Coronary artery (tissue), 2 donors: Measurements from ENCODE around the gene PPME1.

Source experiments
- DNase-seq: peaks from one replicate; pipeline ENCODE4 v3.0.0-alpha.2; 2017; ENCODE audit warnings: low spot score
- H3K27ac ChIP-seq, 2 donors: fragments of 200-600 bp; sonication (generic); one replicate each; pipeline ENCODE4 v1.5.1; 2016 to 2019
- H3K4me3 ChIP-seq: fragments of 200-600 bp; sonication (generic); 2 replicates; pipeline ENCODE4 v1.5.1; 2016; ENCODE audit warnings: mild to moderate bottlenecking, moderate library complexity
- CTCF ChIP-seq: fragments of 200-600 bp; sonication (generic); IDR thresholded peaks from one replicate; pipeline ENCODE4 v1.5.1; 2019; ENCODE audit warnings: antibody characterized with exemption

The PPME1 gene

GRCh38 chr11:74262725-74263124, 91.6 kb downstream of the PPME1 start:
- no peak for DNase-seq
- TF ChIP-seq CTCF: no peak

GRCh38 chr11:74265256-74265655, 94.2 kb downstream of the PPME1 start:
- H3K4me3 ChIP-seq: no peak overlapping the region
- DNase-seq: no peak
- H3K27ac ChIP-seq: no peak overlapping the region
- no peak for TF ChIP-seq CTCF

More at GRCh38 chr11:74262725-74263124, 91.6 kb downstream of the PPME1 start:
- Histone ChIP-seq H3K27ac (no peak overlapping the region), H3K4me3 (no peak overlapping the region)

- Histone ChIP-seq H3K27ac (no peak overlapping the region), H3K4me3 (no peak overlapping the region)
- no peak for DNase-seq
- no peak for TF ChIP-seq CTCF
Measured at GRCh38 chr11:74267014-74267413, 95.9 kb downstream of the PPME1 start.

GRCh38 chr11:74268456-74268855, 97.4 kb downstream of the PPME1 start:
- no peak for TF ChIP-seq CTCF

GRCh38 chr11:74269161-74269811, 98.2 kb downstream of the PPME1 start:
- DNase-seq: no peak

More at GRCh38 chr11:74268456-74268855, 97.4 kb downstream of the PPME1 start:
- Histone ChIP-seq H3K27ac (no peak overlapping the region), H3K4me3 (no peak overlapping the region)
- DNase-seq: no peak

GRCh38 chr11:74272276-74272675, 101.2 kb downstream of the PPME1 start:
- DNase-seq: no peak
- TF ChIP-seq CTCF: no peak
- no peak overlapping the region for H3K27ac ChIP-seq
- no peak overlapping the region for H3K4me3 ChIP-seq

More at GRCh38 chr11:74269161-74269811, 98.2 kb downstream of the PPME1 start:
- TF ChIP-seq CTCF: no peak
- Histone ChIP-seq H3K4me3 (no peak overlapping the region), H3K27ac (no peak overlapping the region)

GRCh38 chr11:74276581-74276980, 105.5 kb downstream of the PPME1 start:
- no peak overlapping the region for H3K4me3 ChIP-seq
- no peak for DNase-seq

More at GRCh38 chr11:74276581-74276980, 105.5 kb downstream of the PPME1 start:
- TF ChIP-seq CTCF: no peak
- no peak overlapping the region for H3K27ac ChIP-seq
